ENCODE results near the gene BRD3OS. TPM values are rescaled to one million over a fixed set of nuclear protein-coding genes. Genes with fewer than 3 reads are reported as not detected.

BRD3OS gene
- total RNA-seq, 1 experiment from 2014 or later, result 16.2 TPM

- CTCF ChIA-PET, result no interaction called here
- ATAC-seq (no peak), DNase-seq (ENCODE audit: low spot score) (no peak)
- Mint-ChIP-seq H3K4me1 (no peaks in the 10 kb centered on the region), H3K4me3 (no peak overlapping the region), H3K27me3 (ENCODE audit: low read depth) (no peaks in the 10 kb centered on the region; the same call in none of the 2 replicates), H3K27ac (no peak overlapping the region), H3K9me3 (peaks cover 10% of the 10 kb centered on the region; the same call in 1 of the 2 replicates), H3K36me3 (no peaks in the 10 kb centered on the region)
- POLR2A ChIA-PET, result no interaction called here
- TF ChIP-seq PRRX2 (CRISPR knock-in tag; IDR thresholded peaks at IDR 0.05) (no peak), CREB1 (CRISPR knock-in tag; IDR thresholded peaks at IDR 0.05) (no peak), PRDM15 (CRISPR knock-in tag; IDR thresholded peaks at IDR 0.05) (no peak), IRF2 (CRISPR knock-in tag; IDR thresholded peaks at IDR 0.05; ENCODE audit: borderline replicate concordance, low read depth) (no peak), AR (CRISPR knock-in tag; IDR thresholded peaks at IDR 0.05) (no peak), ARID4B (CRISPR knock-in tag; IDR thresholded peaks at IDR 0.05; ENCODE audit: borderline replicate concordance) (no peak), SMAD3 (CRISPR knock-in tag; IDR thresholded peaks at IDR 0.05; ENCODE audit: borderline replicate concordance) (no peak), JUN (CRISPR knock-in tag; IDR thresholded peaks at IDR 0.05) (no peak), GABPB1 (CRISPR knock-in tag; IDR thresholded peaks at IDR 0.05) (no peak), FOXP4 (CRISPR knock-in tag; IDR thresholded peaks at IDR 0.05) (no peak), GRHL2 (CRISPR knock-in tag; IDR thresholded peaks at IDR 0.05; ENCODE audit: insufficient replicate concordance, severe bottlenecking) (no peak), ZNF263 (CRISPR knock-in tag; IDR thresholded peaks at IDR 0.05; ENCODE audit: low read depth) (no peak)
Observed at GRCh38 chr9:134002796-134003195, 22.5 kb upstream of the BRD3OS start.

- no peaks in the 10 kb centered on the region for H3K4me1 Mint-ChIP-seq
Observed at GRCh38 chr9:134003237-134003636, 22.0 kb upstream of the BRD3OS start.

More at GRCh38 chr9:134003237-134003636, 22.0 kb upstream of the BRD3OS start:
- Mint-ChIP-seq H3K27me3 (ENCODE audit: low read depth) (no peaks in the 10 kb centered on the region; the same call in none of the 2 replicates), H3K27ac (no peak overlapping the region), H3K9me3 (peaks cover 10% of the 10 kb centered on the region; the same call in 1 of the 2 replicates), H3K4me3 (no peak overlapping the region), H3K36me3 (no peaks in the 10 kb centered on the region)
- no peak for ATAC-seq
- no peak for DNase-seq (ENCODE audit: low spot score)
- ChIA-PET POLR2A (no interaction called here), CTCF (interaction anchor here (1.3 kb wide), 1 partner anchor 260 kb away, joined by 4 read pairs; no protein-coding TSS in a partner anchor)
- no peak for TF ChIP-seq SP1 (CRISPR knock-in tag; conservative IDR thresholded peaks at IDR 0.05)
- TF ChIP-seq MYBL2 (CRISPR knock-in tag; IDR thresholded peaks at IDR 0.05), result no peak
- no peak for TF ChIP-seq HMGA2 (CRISPR knock-in tag; IDR thresholded peaks at IDR 0.05)

All from WTC11 (cell line).